Inferior parietal cortex (tissue), 1 donor: ENCODE measurements around the gene DPP10.

Experiments used
- DNase-seq: peaks from one replicate; pipeline ENCODE4 v3.0.0-alpha.2; 2016; ENCODE audit errors: extremely low spot score

DPP10 gene

GRCh38 chr2:115248066-115248465 lies 805.6 kb downstream of the DPP10 start:
- no peak for DNase-seq

GRCh38 chr2:115277366-115277765 lies 834.9 kb downstream of the DPP10 start:
- DNase-seq: no peak

- DNase-seq: no peak
Measured at GRCh38 chr2:115285416-115285815, 843.0 kb downstream of the DPP10 start.

DNA sequence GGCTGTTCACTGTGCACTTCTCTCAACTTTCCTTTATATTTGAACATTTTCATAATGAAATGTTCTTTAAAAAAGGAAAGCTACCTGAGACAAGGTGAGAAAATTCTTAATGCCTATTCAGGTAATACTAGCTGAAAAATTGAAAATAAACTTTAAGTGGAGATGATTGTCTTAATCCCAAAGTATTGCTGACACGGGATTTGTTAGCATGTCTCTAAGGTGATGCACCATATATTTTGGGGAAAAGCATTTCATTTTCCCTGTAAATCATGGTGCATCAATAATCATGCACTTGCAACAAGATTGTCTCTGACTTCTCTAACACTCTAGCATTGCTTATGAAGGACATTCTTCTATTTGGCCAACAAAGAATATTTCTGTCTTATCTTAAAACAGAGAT lies 848.0 kb downstream of the DPP10 start:
- no peak for DNase-seq

GRCh38 chr2:115292742-115293141 lies 850.3 kb downstream of the DPP10 start:
- no peak for DNase-seq

DNA sequence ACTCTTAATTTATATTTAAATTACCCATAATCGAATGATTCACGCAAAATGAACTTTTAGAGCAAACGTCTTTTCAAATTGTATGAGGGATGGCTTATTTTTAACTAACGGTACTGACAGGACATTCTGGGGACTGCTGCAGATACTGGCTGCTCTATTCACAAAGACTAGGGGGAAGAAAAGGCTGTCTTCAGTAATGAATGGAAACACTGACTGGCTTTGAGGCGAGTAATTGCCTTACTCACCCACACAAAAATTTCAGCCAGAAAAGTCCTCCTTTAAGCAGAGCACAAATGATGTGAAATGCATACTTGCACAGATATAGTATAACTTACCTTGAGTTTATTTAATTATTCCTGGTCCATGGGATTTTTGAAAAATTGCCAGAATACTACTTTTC lies 852.6 kb downstream of the DPP10 start:
- no peak for DNase-seq

- DNase-seq: no peak
Measured at GRCh38 chr2:115297056-115297455, 854.6 kb downstream of the DPP10 start.

DNA sequence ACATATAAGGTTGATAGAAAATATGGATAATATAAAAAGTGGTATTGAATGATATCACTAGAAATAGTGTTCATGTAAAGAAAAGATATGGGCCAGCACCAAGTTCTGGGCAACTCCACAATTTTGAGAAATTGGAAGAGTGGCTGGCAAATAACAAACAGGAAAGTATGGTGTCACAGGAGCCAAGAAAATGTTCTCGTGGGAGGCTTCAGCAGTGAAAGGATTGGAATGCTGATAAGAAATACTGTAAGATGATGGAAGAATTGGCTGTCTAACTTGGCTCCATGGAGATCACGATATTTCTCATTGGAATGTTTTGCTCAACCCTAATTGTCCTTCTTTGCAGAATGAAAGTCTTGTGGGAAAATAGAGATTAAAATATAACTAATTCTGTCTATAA lies 856.8 kb downstream of the DPP10 start:
- no peak for DNase-seq

- no peak for DNase-seq
Measured at GRCh38 chr2:115305712-115306111, 863.3 kb downstream of the DPP10 start.

DNA sequence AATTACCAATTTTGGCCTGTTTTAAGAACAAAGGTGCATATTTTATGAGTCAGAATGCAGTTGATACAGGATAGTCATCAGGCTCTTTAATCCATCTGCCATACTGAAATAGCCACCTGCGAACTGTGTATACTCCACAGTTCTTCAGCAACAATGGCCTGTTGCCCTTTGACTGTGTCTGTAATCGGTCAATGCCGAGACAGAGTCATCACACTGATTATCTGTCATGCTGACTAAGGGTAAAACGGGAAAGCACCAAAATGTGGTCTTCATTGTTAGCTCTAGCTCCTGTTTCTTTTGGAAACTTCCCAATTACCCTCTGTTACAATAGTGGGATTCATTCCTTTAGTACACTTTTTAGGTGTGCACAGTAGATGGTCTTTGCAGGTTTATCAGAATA lies 871.7 kb downstream of the DPP10 start:
- no peak for DNase-seq

DNA sequence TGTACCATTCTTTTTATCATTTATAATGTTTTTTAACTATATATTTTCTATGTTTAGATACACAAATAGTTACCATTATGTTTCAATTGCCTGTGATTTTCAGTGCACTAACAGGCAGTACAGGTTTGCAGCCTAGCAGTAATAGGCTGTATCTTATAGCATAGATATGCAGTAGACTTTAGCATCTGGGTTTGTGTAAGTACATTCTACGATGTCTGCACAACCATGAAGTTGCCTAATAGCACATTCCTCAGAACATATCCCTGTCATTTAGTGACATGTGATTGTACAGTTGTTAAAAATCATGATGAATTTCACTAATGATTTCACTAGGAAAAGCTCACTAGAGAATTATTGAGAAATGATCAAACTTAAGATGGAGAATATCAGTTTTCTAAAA lies 884.6 kb downstream of the DPP10 start:
- DNase-seq: no peak

GRCh38 chr2:115359550-115359949 lies 917.1 kb downstream of the DPP10 start:
- DNase-seq: no peak

GRCh38 chr2:115364093-115364492 lies 921.7 kb downstream of the DPP10 start:
- no peak for DNase-seq

DNA sequence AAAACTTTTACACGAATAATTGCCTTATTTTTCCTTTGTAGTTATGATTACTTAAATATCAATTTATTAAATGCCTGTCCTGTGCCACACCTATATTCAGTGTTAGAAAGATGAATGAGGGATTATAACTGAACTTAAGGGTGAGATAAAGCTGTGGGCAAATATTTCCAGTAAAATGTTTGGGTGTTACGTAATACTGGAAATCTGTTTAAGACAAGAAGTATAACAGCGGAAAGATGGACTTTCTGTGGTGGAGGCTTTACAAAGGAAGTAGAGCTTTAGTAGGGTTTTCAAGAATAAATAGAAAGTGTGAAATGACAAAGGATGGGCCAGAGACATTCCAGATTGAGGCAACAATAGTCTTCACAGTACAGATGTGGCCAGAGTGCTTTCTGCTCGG lies 927.0 kb downstream of the DPP10 start:
- DNase-seq: no peak

GRCh38 chr2:115374981-115375380 lies 932.5 kb downstream of the DPP10 start:
- no peak for DNase-seq

DNA sequence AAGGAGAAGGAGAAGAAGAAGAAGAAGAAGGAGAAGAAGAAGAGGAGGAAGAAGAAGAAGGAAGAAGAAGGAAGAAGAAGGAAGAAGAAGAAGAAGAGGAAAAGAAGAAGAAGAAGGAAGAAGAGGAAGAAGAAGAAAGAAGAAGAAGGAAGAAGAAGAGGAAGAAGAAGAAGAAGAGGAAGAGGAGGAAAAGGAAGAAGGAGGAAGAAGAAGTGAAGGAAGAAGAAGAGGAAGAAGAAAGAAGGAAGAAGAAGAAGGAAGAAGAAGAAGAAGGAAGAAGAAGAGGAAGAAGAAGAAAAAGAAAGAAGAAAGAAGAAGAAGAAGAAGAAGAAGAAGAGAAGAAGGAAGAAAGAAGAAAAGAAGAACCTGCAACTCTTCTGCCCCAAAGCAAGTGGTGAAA lies 942.0 kb downstream of the DPP10 start:
- DNase-seq: no peak

DNA sequence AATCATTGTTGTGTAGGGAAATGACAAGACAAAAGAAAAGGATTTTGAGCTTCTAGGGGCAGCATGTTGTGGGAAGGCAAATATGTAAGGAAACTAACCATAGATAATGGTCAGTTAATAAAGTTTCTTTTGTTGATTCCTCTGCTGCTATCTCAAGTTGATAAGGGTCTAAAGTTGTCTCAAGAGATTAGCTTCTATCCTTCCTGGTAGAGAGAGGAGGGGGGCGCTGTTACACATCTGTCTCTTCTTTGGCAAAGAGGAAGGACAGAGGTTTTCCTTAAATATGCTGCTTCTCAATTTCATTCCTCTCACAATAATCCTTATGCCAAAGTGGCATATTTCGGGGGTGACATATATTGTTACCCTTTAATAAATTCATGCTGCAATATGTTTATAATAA lies 944.0 kb downstream of the DPP10 start:
- no peak for DNase-seq

DNA sequence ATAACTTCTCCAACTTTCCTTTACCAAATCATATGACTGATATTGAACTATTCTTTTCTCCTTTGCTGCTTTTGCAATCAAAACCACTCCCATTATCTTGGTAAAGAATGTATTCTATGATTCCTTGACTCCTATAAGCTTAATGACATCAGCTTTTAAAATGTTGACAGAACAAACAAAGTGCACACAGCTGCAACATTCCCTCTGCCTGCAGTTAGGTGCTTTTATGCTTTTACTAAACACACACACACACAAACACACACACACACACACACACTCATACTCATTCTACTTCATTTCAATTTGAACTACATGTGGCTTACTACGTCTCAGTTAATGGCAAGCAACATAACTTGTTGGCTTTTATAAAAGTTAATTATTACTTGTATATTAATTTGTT lies 946.6 kb downstream of the DPP10 start:
- no peak for DNase-seq

DNA sequence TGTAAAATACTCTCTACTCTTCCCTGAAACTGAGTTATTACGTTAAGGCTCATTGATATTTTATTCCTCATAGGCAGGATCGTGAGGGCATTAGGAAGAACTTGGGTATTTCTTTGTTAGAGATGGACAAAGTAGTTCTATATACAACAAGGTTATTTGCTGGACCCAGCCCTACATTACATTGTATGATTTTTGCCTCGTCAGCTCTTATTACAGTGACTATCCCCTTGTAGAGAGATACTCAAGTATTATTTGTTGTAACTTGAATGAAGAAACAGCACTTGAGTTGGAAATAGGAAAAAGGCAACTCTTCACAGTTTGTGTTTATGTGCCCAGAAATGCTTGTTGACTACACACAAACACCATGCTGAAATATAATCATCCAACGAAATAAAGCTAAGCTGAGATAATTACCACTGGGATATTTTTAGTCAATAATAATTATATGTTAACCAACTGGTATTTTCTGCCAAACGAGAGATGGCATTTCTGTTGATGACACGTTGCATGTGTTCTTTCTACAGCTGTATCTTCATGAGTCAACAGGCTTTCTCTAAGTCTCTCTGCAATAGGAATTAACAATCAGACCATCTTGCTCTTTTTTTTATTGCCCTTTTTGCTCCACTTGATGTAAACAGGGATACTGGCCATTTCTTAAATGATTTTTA lies 947.6 kb downstream of the DPP10 start:
- DNase-seq: no peak

GRCh38 chr2:115396579-115396978 lies 954.1 kb downstream of the DPP10 start:
- DNase-seq: no peak

GRCh38 chr2:115400940-115401339 lies 958.5 kb downstream of the DPP10 start:
- DNase-seq: no peak

GRCh38 chr2:115412501-115412900 lies 970.1 kb downstream of the DPP10 start:
- DNase-seq: no peak

DNA sequence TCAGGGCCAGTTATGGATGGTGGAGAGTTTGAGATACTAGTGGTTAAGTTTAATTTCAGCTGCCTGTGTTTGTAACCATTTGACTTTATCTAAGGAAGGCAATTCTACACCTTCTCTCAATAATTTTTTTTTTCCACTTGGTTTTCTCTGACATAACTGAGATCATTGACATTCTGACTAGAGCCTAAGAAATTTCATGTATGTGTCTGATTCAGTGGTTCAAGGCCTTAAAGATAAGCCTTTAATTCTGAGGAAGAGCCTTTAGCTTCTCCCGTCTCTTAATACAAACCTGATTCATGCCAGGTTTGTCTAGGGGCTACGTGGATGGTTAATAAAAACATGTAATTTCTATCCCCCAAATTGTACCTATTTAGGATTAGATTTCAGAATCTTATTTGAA lies 971.4 kb downstream of the DPP10 start:
- no peak for DNase-seq

GRCh38 chr2:115414466-115414865 lies 972.0 kb downstream of the DPP10 start:
- DNase-seq: no peak
